Chondrocyte (in vitro differentiated cells): ENCODE data around the gene TTC33. TPM values are rescaled to one million over a fixed set of nuclear protein-coding genes. Genes with fewer than 3 reads are reported as not detected.
A peak's percentile ranks its signal among the peaks of the same experiment; 100 is the strongest.

Experiments used
- DNase-seq: peaks from one replicate; pipeline ENCODE4 v3.0.0; 2021; ENCODE audit warnings: mixed read lengths, low spot score
- H3K27ac Mint-ChIP-seq: one replicate; pipeline ENCODE4 v1.8.0; 2021; ENCODE audit warnings: mild to moderate bottlenecking, moderate library complexity, mixed read lengths; ENCODE audit not compliant: unreplicated experiment
- H3K27me3 Mint-ChIP-seq: 2 replicates; pipeline ENCODE4 v1.8.0; 2021; ENCODE audit warnings: low read depth, mixed read lengths
- H3K36me3 Mint-ChIP-seq: 2 replicates; pipeline ENCODE4 v1.8.0; 2021; ENCODE audit warnings: low read depth, mixed read lengths
- H3K4me1 Mint-ChIP-seq: 2 replicates; pipeline ENCODE4 v1.8.0; 2021; ENCODE audit warnings: low read depth, mild to moderate bottlenecking, mixed read lengths
- H3K4me3 Mint-ChIP-seq: one replicate; pipeline ENCODE4 v1.8.0; 2021; ENCODE audit warnings: mild to moderate bottlenecking, moderate library complexity, mixed read lengths; ENCODE audit not compliant: unreplicated experiment
- H3K9me3 Mint-ChIP-seq: 2 replicates; pipeline ENCODE4 v1.8.0; 2021; ENCODE audit warnings: low read depth, mixed read lengths
- CTCF ChIP-seq: fragments of 200-600 bp; sonication (generic); IDR thresholded peaks from 2 replicates; pipeline ENCODE4 v1.5.0; 2021; ENCODE audit warnings: antibody characterized with exemption, mild to moderate bottlenecking, moderate library complexity
- total RNA-seq: library from RNA; stranded (reverse); gene quantifications from 3 replicates; pipeline ENCODE4 v1.2.1, GENCODE V29; 2021

Gene TTC33
- total RNA-seq, 1 donor from 2014 or later, result 14.3 TPM

- Mint-ChIP-seq H3K36me3 (peaks cover 8% of the 10 kb centered on the region), H3K4me1 (peaks cover 43% of the 10 kb centered on the region), H3K27ac (no peak overlapping the region), H3K27me3 (no peaks in the 10 kb centered on the region), H3K9me3 (no peaks in the 10 kb centered on the region), H3K4me3 (no peak overlapping the region)
- no peak for DNase-seq
- TF ChIP-seq CTCF, result no peak
These were observed 66.8 kb downstream of the TTC33 start for GRCh38 chr5:40688996-40689395.

- Mint-ChIP-seq H3K4me3 (no peak overlapping the region), H3K9me3 (no peaks in the 10 kb centered on the region), H3K36me3 (peaks cover 8% of the 10 kb centered on the region), H3K4me1 (peaks cover 51% of the 10 kb centered on the region), H3K27ac (no peak overlapping the region), H3K27me3 (no peaks in the 10 kb centered on the region)
- TF ChIP-seq CTCF, result peak; percentile 96
- DNase-seq, result no peak
These were observed 67.5 kb downstream of the TTC33 start for GRCh38 chr5:40688127-40688761.

- Mint-ChIP-seq H3K4me3 (no peak overlapping the region), H3K36me3 (peaks cover 8% of the 10 kb centered on the region)
These were observed 68.4 kb downstream of the TTC33 start for GRCh38 chr5:40687321-40687720.

DNA sequence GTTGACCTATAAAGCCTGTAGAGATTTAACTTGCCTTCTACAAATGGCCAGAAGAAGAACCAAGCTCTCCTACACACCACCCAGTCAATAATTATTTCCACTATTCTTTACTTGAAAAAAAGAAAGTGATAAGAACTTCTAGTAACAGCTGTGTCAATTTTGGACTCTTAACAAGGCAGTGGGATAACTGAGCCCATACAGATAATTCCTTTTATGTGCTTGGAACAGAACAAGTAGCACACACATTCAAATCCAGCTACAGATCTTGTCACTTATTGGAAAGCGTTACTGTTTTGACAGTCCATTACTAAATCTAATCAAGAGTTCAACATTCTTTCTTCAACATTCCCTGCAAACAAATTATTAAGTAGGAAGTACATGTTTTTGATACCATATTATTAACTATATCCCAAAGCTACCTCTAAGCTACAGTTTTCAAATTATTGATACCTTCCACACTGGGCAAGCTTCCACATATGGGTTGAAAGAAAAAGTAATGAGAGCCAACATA is 69.7 kb downstream of the TTC33 start:
- DNase-seq, result no peak
- H3K4me3 Mint-ChIP-seq, result no peak overlapping the region
- H3K27ac Mint-ChIP-seq, result no peak overlapping the region
- no peaks in the 10 kb centered on the region for H3K9me3 Mint-ChIP-seq
- peaks cover 72% of the 10 kb centered on the region for H3K4me1 Mint-ChIP-seq
- H3K36me3 Mint-ChIP-seq, result peaks cover 2% of the 10 kb centered on the region
- no peaks in the 10 kb centered on the region for H3K27me3 Mint-ChIP-seq
- TF ChIP-seq CTCF, result no peak

More at GRCh38 chr5:40687321-40687720, 68.4 kb downstream of the TTC33 start:
- Mint-ChIP-seq H3K9me3 (no peaks in the 10 kb centered on the region), H3K27ac (no peak overlapping the region), H3K4me1 (peaks cover 60% of the 10 kb centered on the region), H3K27me3 (no peaks in the 10 kb centered on the region)
- no peak for DNase-seq
- TF ChIP-seq CTCF, result no peak

DNA sequence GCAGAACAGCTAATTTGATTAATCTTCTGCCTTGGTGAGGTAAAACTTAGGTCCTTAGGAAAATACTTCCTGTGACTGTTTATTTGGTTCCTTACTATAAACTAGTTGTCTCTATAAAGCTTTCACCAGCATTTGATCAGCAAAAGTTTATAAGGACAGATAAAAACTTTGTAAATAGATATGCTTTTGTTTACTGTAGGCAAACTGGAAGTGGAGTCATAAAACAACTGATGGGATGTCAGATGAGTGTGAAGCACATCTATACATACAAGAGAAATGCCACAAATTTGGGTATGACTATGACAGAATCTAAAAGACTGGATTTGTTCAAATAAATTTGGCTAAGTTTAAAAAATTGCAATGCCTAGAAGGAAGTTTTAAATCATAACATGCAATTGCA is 70.6 kb downstream of the TTC33 start:
- Mint-ChIP-seq H3K27me3 (no peaks in the 10 kb centered on the region), H3K36me3 (peaks cover 2% of the 10 kb centered on the region), H3K9me3 (no peaks in the 10 kb centered on the region), H3K4me1 (peaks cover 81% of the 10 kb centered on the region), H3K4me3 (no peak overlapping the region), H3K27ac (no peak overlapping the region)
- DNase-seq, result no peak
- TF ChIP-seq CTCF, result no peak
